Coronary artery (tissue), 2 donors: ENCODE results near the gene KIAA0825.

Experiments used
- DNase-seq: peaks from one replicate; pipeline ENCODE4 v3.0.0-alpha.2; 2017; ENCODE audit warnings: low spot score
- H3K27ac ChIP-seq, 2 donors: fragments of 200-600 bp; sonication (generic); one replicate each; pipeline ENCODE4 v1.5.1; 2016 to 2019
- H3K4me3 ChIP-seq: fragments of 200-600 bp; sonication (generic); 2 replicates; pipeline ENCODE4 v1.5.1; 2016; ENCODE audit warnings: mild to moderate bottlenecking, moderate library complexity
- CTCF ChIP-seq: fragments of 200-600 bp; sonication (generic); IDR thresholded peaks from one replicate; pipeline ENCODE4 v1.5.1; 2019; ENCODE audit warnings: antibody characterized with exemption

The KIAA0825 gene

GRCh38 chr5:94551858-94552257 lies 66.5 kb downstream of the KIAA0825 start:
- Histone ChIP-seq H3K27ac (no peak overlapping the region), H3K4me3 (no peak overlapping the region)
- DNase-seq = no peak
- no peak for TF ChIP-seq CTCF

GRCh38 chr5:94545870-94546625 lies 72.4 kb downstream of the KIAA0825 start:
- no peak for DNase-seq
- Histone ChIP-seq H3K27ac (no peak overlapping the region), H3K4me3 (no peak overlapping the region)
- TF ChIP-seq CTCF = no peak

GRCh38 chr5:94544875-94545547 lies 73.4 kb downstream of the KIAA0825 start:
- H3K4me3 ChIP-seq = no peak overlapping the region
- DNase-seq = no peak
- no peak for TF ChIP-seq CTCF
- no peak overlapping the region for H3K27ac ChIP-seq

- no peak for TF ChIP-seq CTCF
- no peak for DNase-seq
- no peak overlapping the region for H3K27ac ChIP-seq
- no peak overlapping the region for H3K4me3 ChIP-seq
Observed at GRCh38 chr5:94544031-94544650, 74.3 kb downstream of the KIAA0825 start.

- no peak for DNase-seq
- no peak for TF ChIP-seq CTCF
- H3K27ac ChIP-seq = no peak overlapping the region
- H3K4me3 ChIP-seq = no peak overlapping the region
Observed at GRCh38 chr5:94540856-94541494, 77.4 kb downstream of the KIAA0825 start.

GRCh38 chr5:94538260-94538659 lies 80.1 kb downstream of the KIAA0825 start:
- no peak for TF ChIP-seq CTCF
- no peak overlapping the region for H3K4me3 ChIP-seq
- no peak for DNase-seq
- H3K27ac ChIP-seq = no peak overlapping the region
